ENCODE measurements around the gene SMTNL2.
"Not testable (repeated sequence)": the region's sequence is repeated elsewhere in the genome, so short reads cannot be mapped to it uniquely, and the experiment has no call there.

The SMTNL2 gene

GRCh38 chr17:4617090-4617489 lies 32.8 kb downstream of the SMTNL2 start:
- no peak overlapping the region for H3K4me3 ChIP-seq (ENCODE audit: low read length)
- no peak overlapping the region for H3K27ac ChIP-seq (ENCODE audit: low read length)
- no peaks in the 10 kb centered on the region for H3K9me3 ChIP-seq (ENCODE audit: insufficient read depth, low read depth, low read length)
- no peaks in the 10 kb centered on the region; the same call in 1 of the 2 replicates for H3K27me3 ChIP-seq (ENCODE audit: insufficient read depth, low read length)
- H3K4me1 ChIP-seq (ENCODE audit: insufficient read depth, low read length): peaks cover 8% of the 10 kb centered on the region; the same call in 1 of the 2 replicates
- no peak overlapping the region for H3K9ac ChIP-seq (ENCODE audit: low read depth, low read length)
- no peaks in the 10 kb centered on the region for H3K36me3 ChIP-seq (ENCODE audit: insufficient read depth, low read depth, low read length)

- no peaks in the 10 kb centered on the region for H3K9me3 ChIP-seq (ENCODE audit: insufficient read depth, low read depth, low read length)
- H3K27ac ChIP-seq (ENCODE audit: low read length): no peak overlapping the region
- H3K9ac ChIP-seq (ENCODE audit: low read depth, low read length): 0 out of 2 replicates have a peak overlapping the region, but pooled peaks have one; percentile 3
- no peaks in the 10 kb centered on the region for H3K36me3 ChIP-seq (ENCODE audit: insufficient read depth, low read depth, low read length)
- no peak overlapping the region for H3K4me3 ChIP-seq (ENCODE audit: low read length)
- H3K4me1 ChIP-seq (ENCODE audit: insufficient read depth, low read length): peaks cover 8% of the 10 kb centered on the region; the same call in 1 of the 2 replicates
- H3K27me3 ChIP-seq (ENCODE audit: insufficient read depth, low read length): no peaks in the 10 kb centered on the region; the same call in 1 of the 2 replicates
Measured at GRCh38 chr17:4617590-4618351, 33.4 kb downstream of the SMTNL2 start.

- Histone ChIP-seq H3K9me3 (ENCODE audit: insufficient read depth, low read depth, low read length) (no peaks in the 10 kb centered on the region), H3K27me3 (ENCODE audit: insufficient read depth, low read length) (no peaks in the 10 kb centered on the region; the same call in 1 of the 2 replicates), H3K4me3 (ENCODE audit: low read length) (no peak overlapping the region)
Measured at GRCh38 chr17:4620531-4621101, 36.3 kb downstream of the SMTNL2 start.

GRCh38 chr17:4622375-4622774 lies 38.0 kb downstream of the SMTNL2 start:
- no peak overlapping the region for H3K9ac ChIP-seq (ENCODE audit: low read depth, low read length)
- H3K36me3 ChIP-seq (ENCODE audit: insufficient read depth, low read depth, low read length): no peaks in the 10 kb centered on the region
- no peak overlapping the region for H3K27ac ChIP-seq (ENCODE audit: low read length)
- no peak overlapping the region for H3K4me3 ChIP-seq (ENCODE audit: low read length)
- no peaks in the 10 kb centered on the region for H3K9me3 ChIP-seq (ENCODE audit: insufficient read depth, low read depth, low read length)
- H3K27me3 ChIP-seq (ENCODE audit: insufficient read depth, low read length): no peaks in the 10 kb centered on the region
- H3K4me1 ChIP-seq (ENCODE audit: insufficient read depth, low read length): peaks cover 8% of the 10 kb centered on the region; the same call in 1 of the 2 replicates

More at GRCh38 chr17:4620531-4621101, 36.3 kb downstream of the SMTNL2 start:
- no peak overlapping the region for H3K9ac ChIP-seq (ENCODE audit: low read depth, low read length)
- H3K4me1 ChIP-seq (ENCODE audit: insufficient read depth, low read length): peaks cover 8% of the 10 kb centered on the region; the same call in 1 of the 2 replicates
- no peaks in the 10 kb centered on the region for H3K36me3 ChIP-seq (ENCODE audit: insufficient read depth, low read depth, low read length)
- H3K27ac ChIP-seq (ENCODE audit: low read length): no peak overlapping the region

- H3K27me3 ChIP-seq (ENCODE audit: insufficient read depth, low read length): no peaks in the 10 kb centered on the region
- no peak overlapping the region for H3K27ac ChIP-seq (ENCODE audit: low read length)
- H3K4me3 ChIP-seq (ENCODE audit: low read length): no peak overlapping the region
- no peak overlapping the region for H3K9ac ChIP-seq (ENCODE audit: low read depth, low read length)
- H3K9me3 ChIP-seq (ENCODE audit: insufficient read depth, low read depth, low read length): no peaks in the 10 kb centered on the region
- no peaks in the 10 kb centered on the region; the same call in 1 of the 2 replicates for H3K4me1 ChIP-seq (ENCODE audit: insufficient read depth, low read length)
- no peaks in the 10 kb centered on the region for H3K36me3 ChIP-seq (ENCODE audit: insufficient read depth, low read depth, low read length)
Measured at GRCh38 chr17:4623249-4623648, 38.9 kb downstream of the SMTNL2 start.

GRCh38 chr17:4624451-4624911 lies 40.2 kb downstream of the SMTNL2 start:
- not testable (repeated sequence) for H3K4me3 ChIP-seq (ENCODE audit: low read length); H3K9me3 ChIP-seq (ENCODE audit: insufficient read depth, low read depth, low read length); H3K4me1 ChIP-seq (ENCODE audit: insufficient read depth, low read length); H3K27ac ChIP-seq (ENCODE audit: low read length); H3K9ac ChIP-seq (ENCODE audit: low read depth, low read length); H3K27me3 ChIP-seq (ENCODE audit: insufficient read depth, low read length); H3K36me3 ChIP-seq (ENCODE audit: insufficient read depth, low read depth, low read length)

GRCh38 chr17:4625181-4625617 lies 40.9 kb downstream of the SMTNL2 start:
- no peak overlapping the region for H3K9ac ChIP-seq (ENCODE audit: low read depth, low read length)
- no peaks in the 10 kb centered on the region for H3K4me1 ChIP-seq (ENCODE audit: insufficient read depth, low read length)
- no peaks in the 10 kb centered on the region for H3K9me3 ChIP-seq (ENCODE audit: insufficient read depth, low read depth, low read length)
- H3K4me3 ChIP-seq (ENCODE audit: low read length): no peak overlapping the region
- H3K36me3 ChIP-seq (ENCODE audit: insufficient read depth, low read depth, low read length): no peaks in the 10 kb centered on the region
- no peaks in the 10 kb centered on the region for H3K27me3 ChIP-seq (ENCODE audit: insufficient read depth, low read length)
- no peak overlapping the region for H3K27ac ChIP-seq (ENCODE audit: low read length)

- Histone ChIP-seq H3K4me3 (ENCODE audit: low read length) (no peak overlapping the region), H3K9me3 (ENCODE audit: insufficient read depth, low read depth, low read length) (no peaks in the 10 kb centered on the region), H3K4me1 (ENCODE audit: insufficient read depth, low read length) (no peaks in the 10 kb centered on the region), H3K9ac (ENCODE audit: low read depth, low read length) (no peak overlapping the region), H3K27ac (ENCODE audit: low read length) (no peak overlapping the region), H3K36me3 (ENCODE audit: insufficient read depth, low read depth, low read length) (no peaks in the 10 kb centered on the region), H3K27me3 (ENCODE audit: insufficient read depth, low read length) (no peaks in the 10 kb centered on the region)
Measured at GRCh38 chr17:4626734-4627256, 42.5 kb downstream of the SMTNL2 start.

- Histone ChIP-seq H3K27ac (ENCODE audit: low read length) (no peak overlapping the region), H3K27me3 (ENCODE audit: insufficient read depth, low read length) (peaks cover 15% of the 10 kb centered on the region), H3K4me3 (ENCODE audit: low read length) (no peak overlapping the region), H3K9me3 (ENCODE audit: insufficient read depth, low read depth, low read length) (no peaks in the 10 kb centered on the region), H3K36me3 (ENCODE audit: insufficient read depth, low read depth, low read length) (no peaks in the 10 kb centered on the region), H3K9ac (ENCODE audit: low read depth, low read length) (no peak overlapping the region), H3K4me1 (ENCODE audit: insufficient read depth, low read length) (peaks cover 13% of the 10 kb centered on the region; the same call in 1 of the 2 replicates)
Measured at GRCh38 chr17:4631431-4631830, 47.1 kb downstream of the SMTNL2 start.

GRCh38 chr17:4631836-4632580 lies 47.7 kb downstream of the SMTNL2 start:
- Histone ChIP-seq H3K4me3 (ENCODE audit: low read length) (no peak overlapping the region), H3K9me3 (ENCODE audit: insufficient read depth, low read depth, low read length) (no peaks in the 10 kb centered on the region), H3K36me3 (ENCODE audit: insufficient read depth, low read depth, low read length) (no peaks in the 10 kb centered on the region), H3K27ac (ENCODE audit: low read length) (no peak overlapping the region), H3K27me3 (ENCODE audit: insufficient read depth, low read length) (peaks cover 21% of the 10 kb centered on the region), H3K9ac (ENCODE audit: low read depth, low read length) (no peak overlapping the region), H3K4me1 (ENCODE audit: insufficient read depth, low read length) (peaks cover 13% of the 10 kb centered on the region; the same call in 1 of the 2 replicates)

- Histone ChIP-seq H3K27me3 (ENCODE audit: insufficient read depth, low read length) (peaks cover 26% of the 10 kb centered on the region), H3K9me3 (ENCODE audit: insufficient read depth, low read depth, low read length) (no peaks in the 10 kb centered on the region), H3K27ac (ENCODE audit: low read length) (no peak overlapping the region), H3K9ac (ENCODE audit: low read depth, low read length) (no peak overlapping the region), H3K4me1 (ENCODE audit: insufficient read depth, low read length) (peaks cover 13% of the 10 kb centered on the region; the same call in 1 of the 2 replicates), H3K4me3 (ENCODE audit: low read length) (no peak overlapping the region), H3K36me3 (ENCODE audit: insufficient read depth, low read depth, low read length) (no peaks in the 10 kb centered on the region)
Measured at GRCh38 chr17:4632581-4632920, 48.2 kb downstream of the SMTNL2 start.

All from iPS-20b (cell line).